Measurements from ENCODE around the gene PPL. TPM values are rescaled to one million over a fixed set of nuclear protein-coding genes. Genes with fewer than 3 reads are reported as not detected.

Gene PPL
- total RNA-seq, 2 donors from 2014 or later, result not detected

DNA sequence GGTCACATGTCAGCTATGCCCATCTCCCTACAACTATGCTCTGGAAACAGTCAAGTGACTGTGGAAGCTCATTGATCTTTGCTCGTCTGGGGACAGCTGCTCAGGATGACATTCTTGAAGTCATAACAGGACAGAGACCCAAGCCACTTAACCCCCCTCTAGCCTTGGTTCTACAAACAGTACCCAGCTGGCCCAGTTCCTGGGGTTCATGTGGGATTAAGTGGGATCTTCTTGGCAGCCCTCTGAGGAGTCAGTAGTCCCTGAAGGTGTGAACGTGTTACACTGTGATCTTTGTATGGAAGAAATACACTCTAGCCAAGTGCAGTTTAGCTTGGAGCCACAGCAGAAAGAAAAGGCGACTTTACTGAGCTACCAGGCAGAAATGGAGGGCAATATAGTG lies 63.9 kb downstream of the PPL start:
- peaks cover 17 to 26% of the 10 kb centered on the region in 2 donors for H3K36me3 Mint-ChIP-seq

DNA sequence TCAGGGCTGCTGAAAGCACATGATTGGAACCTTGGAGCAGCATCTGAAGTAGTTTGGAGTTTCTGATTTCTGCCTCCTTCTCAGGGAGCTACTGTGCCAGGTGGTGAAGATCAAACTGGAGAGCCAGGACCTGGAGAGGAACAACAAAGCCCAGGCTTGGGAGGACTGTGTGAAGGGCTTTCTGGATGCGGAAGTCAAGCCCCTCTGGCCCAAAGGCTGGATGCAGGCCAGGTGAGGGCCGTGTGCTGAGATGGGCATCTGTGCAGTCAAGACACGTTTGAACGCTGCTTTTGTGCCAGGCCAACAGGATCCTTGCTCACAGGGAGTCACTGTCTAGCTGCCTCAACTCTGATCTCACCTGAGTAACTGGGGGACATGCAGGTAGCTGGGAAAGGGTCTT lies 65.9 kb downstream of the PPL start:
- DNase-seq (ENCODE audit: low spot score in 2 of 2) (no peak), ATAC-seq (no peak)
- peak overlapping the region in 1 of 2 donors; percentile 65 for H3K27ac Mint-ChIP-seq
- no peaks in the 10 kb centered on the region for H3K9me3 Mint-ChIP-seq
- peaks cover 11 to 26% of the 10 kb centered on the region in 2 donors for H3K36me3 Mint-ChIP-seq

More for the DNA sequence above, 63.9 kb downstream of the PPL start:
- Mint-ChIP-seq H3K27ac (peak overlapping the region in 1 of 2 donors; percentile 17), H3K9me3 (no peaks in the 10 kb centered on the region)
- DNase-seq (ENCODE audit: low spot score in 2 of 2), result no peak
- no peak for ATAC-seq

DNA sequence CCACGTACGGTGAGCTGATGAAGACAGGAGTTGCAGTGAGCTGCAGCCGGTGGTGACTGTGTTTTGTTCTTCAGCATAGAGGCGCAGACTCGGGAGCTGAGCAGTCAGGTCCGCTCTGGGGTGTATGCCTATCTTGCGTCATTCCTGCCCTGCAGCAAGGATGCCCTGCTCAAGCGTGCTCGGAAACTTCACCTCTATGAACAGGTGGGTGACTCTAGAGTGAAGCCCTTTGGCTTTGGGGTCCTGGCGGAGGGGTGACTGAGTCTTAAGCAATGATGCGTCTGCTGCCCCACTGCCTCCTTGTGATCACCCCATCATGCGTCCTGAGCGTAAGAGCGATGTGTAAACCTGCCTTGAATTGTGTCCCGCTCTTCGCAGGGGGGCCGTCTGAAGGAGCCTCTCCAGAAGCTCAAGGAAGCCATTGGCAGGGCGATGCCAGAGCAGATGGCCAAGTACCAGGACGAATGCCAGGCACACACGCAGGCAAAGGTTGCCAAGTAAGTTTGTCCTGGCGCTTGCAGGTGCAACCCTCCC lies 66.7 kb downstream of the PPL start:
- DNase-seq (ENCODE audit: low spot score in 2 of 2) (no peak), ATAC-seq (no peak)
- H3K36me3 Mint-ChIP-seq, result peaks cover 11 to 22% of the 10 kb centered on the region in 2 donors
- no peaks in the 10 kb centered on the region for H3K9me3 Mint-ChIP-seq
- peak overlapping the region; percentile 65 to 77 for H3K27ac Mint-ChIP-seq

DNA sequence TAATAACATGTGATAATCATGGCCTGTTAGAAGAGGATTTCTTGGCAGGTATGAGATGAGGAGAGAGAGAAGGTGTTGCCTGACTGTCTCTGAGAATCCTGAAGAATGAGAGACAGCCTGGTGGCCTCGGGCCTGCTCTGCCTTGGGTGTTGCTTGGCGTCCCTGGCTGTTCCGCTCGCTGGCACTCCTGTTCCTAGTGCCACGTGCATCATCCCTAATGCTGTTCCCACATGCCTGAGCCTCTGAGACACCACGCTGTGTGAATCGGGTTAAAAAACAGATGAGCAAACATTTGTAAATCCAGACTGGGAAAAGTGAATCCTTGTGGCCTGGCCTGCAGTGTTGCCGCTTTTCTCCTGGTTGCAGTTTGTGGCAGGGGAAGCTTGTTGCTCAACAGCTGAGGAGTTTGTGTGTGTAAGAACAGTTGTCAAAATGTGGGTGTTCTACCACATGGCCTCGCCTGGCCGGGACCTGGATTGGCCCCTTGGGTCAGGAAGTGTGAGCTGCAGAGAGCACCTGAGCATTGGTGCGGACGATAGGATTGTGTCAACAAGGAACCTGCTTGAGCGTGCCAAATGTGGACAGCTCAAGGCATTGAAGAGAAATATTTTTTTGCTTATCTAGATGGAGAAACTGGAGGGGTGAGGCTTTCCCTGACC lies 67.7 kb downstream of the PPL start:
- Mint-ChIP-seq H3K27ac (no peak overlapping the region), H3K9me3 (no peaks in the 10 kb centered on the region), H3K36me3 (peaks cover 11 to 16% of the 10 kb centered on the region in 2 donors)
- DNase-seq (ENCODE audit: low spot score in 2 of 2) (no peak), ATAC-seq (no peak)

DNA sequence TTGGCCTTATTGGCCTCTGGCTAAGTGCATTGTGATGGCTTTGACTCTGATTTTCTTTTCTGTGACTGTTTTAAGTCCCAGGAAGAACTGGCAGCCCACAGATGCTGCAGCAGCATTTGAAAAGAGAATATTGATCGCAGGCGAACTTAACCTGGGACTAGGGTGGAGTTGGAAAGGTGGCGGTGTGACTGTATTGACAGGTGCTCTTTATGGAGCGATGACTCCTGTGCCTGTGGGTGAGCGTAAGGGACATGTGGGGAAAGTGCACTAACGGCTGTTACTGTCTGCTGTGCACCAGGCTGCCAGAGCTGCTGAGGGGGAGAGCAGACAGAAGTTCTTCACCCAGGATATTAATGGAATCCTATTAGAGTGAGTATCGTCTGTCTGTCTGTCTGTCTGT lies 68.4 kb downstream of the PPL start:
- Mint-ChIP-seq H3K27ac (peak overlapping the region in 1 of 2 donors; percentile 3), H3K36me3 (peaks cover 11 to 16% of the 10 kb centered on the region in 2 donors), H3K9me3 (no peaks in the 10 kb centered on the region)
- DNase-seq (ENCODE audit: low spot score in 2 of 2) (no peak), ATAC-seq (no peak)

DNA sequence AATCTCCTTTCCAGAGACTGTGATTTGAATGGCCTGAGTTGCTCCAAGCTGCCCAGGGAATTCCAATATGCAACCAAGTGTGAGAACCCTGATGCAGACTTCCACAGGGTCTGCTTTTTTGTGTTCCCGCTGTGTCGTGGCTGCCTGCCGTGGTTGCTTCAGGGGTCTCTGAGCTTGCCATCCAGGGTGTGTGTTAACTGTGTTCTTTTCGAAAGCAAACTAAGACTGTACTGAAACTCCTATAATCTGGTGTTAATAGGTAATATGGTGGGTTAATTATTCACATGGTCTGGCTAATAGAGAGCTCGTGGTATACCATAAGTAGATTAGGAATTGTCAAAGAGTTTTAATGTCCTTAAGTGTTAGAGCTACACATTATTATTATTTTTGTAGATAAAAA lies 68.9 kb downstream of the PPL start:
- H3K27ac Mint-ChIP-seq, result peak overlapping the region in 1 of 2 donors; percentile 3
- no peak for ATAC-seq

GRCh38 chr16:4866586-4866985 lies 70.4 kb downstream of the PPL start:
- peak overlapping the region; percentile 11 to 29 for H3K27ac Mint-ChIP-seq
- H3K36me3 Mint-ChIP-seq, result peaks cover 6 to 9% of the 10 kb centered on the region in 2 donors
- ATAC-seq, result no peak
- DNase-seq (ENCODE audit: low spot score in 2 of 2), result no peak
- no peaks in the 10 kb centered on the region for H3K9me3 Mint-ChIP-seq

More for the DNA sequence above, 68.9 kb downstream of the PPL start:
- Mint-ChIP-seq H3K9me3 (no peaks in the 10 kb centered on the region), H3K36me3 (peaks cover 8 to 13% of the 10 kb centered on the region in 2 donors)
- DNase-seq (ENCODE audit: low spot score in 2 of 2), result no peak

GRCh38 chr16:4865231-4865860 lies 71.6 kb downstream of the PPL start:
- Mint-ChIP-seq H3K36me3 (peaks cover 0 to 2% of the 10 kb centered on the region in 2 donors), H3K9me3 (no peaks in the 10 kb centered on the region), H3K27ac (no peak overlapping the region)
- DNase-seq (ENCODE audit: low spot score in 2 of 2) (no peak), ATAC-seq (no peak)

- Mint-ChIP-seq H3K27ac (no peak overlapping the region), H3K9me3 (no peaks in the 10 kb centered on the region), H3K36me3 (no peaks in the 10 kb centered on the region)
- no peak for DNase-seq (ENCODE audit: low spot score in 2 of 2)
- no peak for ATAC-seq
Observed at GRCh38 chr16:4864728-4865127, 72.2 kb downstream of the PPL start.

GRCh38 chr16:4862639-4863038 lies 74.3 kb downstream of the PPL start:
- no peak overlapping the region for H3K27ac Mint-ChIP-seq
- ATAC-seq, result no peak
- DNase-seq (ENCODE audit: low spot score in 2 of 2), result no peak

GRCh38 chr16:4860727-4861342 lies 76.1 kb downstream of the PPL start:
- peaks cover 0 to 13% of the 10 kb centered on the region in 2 donors for H3K36me3 Mint-ChIP-seq

More at GRCh38 chr16:4862639-4863038, 74.3 kb downstream of the PPL start:
- H3K36me3 Mint-ChIP-seq, result peaks cover 0 to 6% of the 10 kb centered on the region in 2 donors
- no peaks in the 10 kb centered on the region for H3K9me3 Mint-ChIP-seq

DNA sequence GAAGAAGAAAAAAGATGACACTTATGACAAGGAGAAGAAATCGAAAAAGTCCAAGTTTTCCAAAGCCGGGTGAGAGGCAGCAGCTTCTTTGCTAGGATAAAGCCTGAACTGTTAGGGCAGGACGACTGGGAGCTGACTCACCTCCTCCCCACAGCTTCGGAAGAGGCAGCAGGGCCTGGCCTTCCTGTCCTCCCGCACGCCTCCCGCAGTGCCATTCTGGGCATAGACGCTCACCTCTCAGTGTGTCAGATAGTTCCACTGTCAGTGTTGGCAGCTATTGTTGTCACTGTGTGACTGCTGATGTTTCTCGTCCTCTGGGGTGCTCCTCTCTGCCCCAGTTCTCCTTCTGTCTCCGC lies 77.1 kb downstream of the PPL start:
- ATAC-seq (no peak), DNase-seq (ENCODE audit: low spot score in 2 of 2) (no peak)
- Mint-ChIP-seq H3K27ac (no peak overlapping the region), H3K9me3 (no peaks in the 10 kb centered on the region), H3K36me3 (peaks cover 0 to 13% of the 10 kb centered on the region in 2 donors)

More at GRCh38 chr16:4860727-4861342, 76.1 kb downstream of the PPL start:
- ATAC-seq (no peak), DNase-seq (ENCODE audit: low spot score in 2 of 2) (no peak)
- Mint-ChIP-seq H3K9me3 (no peaks in the 10 kb centered on the region), H3K27ac (no peak overlapping the region)

GRCh38 chr16:4859190-4859899 lies 77.6 kb downstream of the PPL start:
- H3K36me3 Mint-ChIP-seq, result peaks cover 0 to 13% of the 10 kb centered on the region in 2 donors
- H3K9me3 Mint-ChIP-seq, result no peaks in the 10 kb centered on the region
- ATAC-seq, result no peak
- no peak for DNase-seq (ENCODE audit: low spot score in 2 of 2)
- peak overlapping the region in 1 of 2 donors; percentile 47 for H3K27ac Mint-ChIP-seq

DNA sequence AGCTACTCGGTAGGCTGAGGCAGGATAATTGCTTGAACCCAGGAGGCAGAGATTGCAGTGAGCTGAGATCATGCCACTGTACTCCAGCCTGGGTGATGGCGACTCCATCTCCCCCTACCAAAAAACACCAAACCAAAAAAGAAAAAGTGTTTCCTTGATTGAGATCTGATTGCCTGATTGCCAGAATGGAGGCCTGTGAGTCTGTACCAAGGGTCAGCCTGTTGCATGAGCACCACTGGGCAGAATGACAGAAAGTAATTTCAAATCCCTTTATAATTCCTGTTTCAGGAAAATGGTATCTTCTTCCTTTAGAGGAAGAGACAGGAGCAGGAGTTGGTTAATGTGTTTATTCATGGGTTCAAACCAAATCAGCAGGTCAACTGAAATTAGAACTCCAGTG lies 81.1 kb downstream of the PPL start:
- peaks cover 0 to 18% of the 10 kb centered on the region in 2 donors for H3K36me3 Mint-ChIP-seq

GRCh38 chr16:4855371-4855770 lies 81.6 kb downstream of the PPL start:
- no peaks in the 10 kb centered on the region for H3K9me3 Mint-ChIP-seq
- H3K36me3 Mint-ChIP-seq, result peaks cover 0 to 18% of the 10 kb centered on the region in 2 donors
- DNase-seq (ENCODE audit: low spot score in 2 of 2), result no peak
- H3K27ac Mint-ChIP-seq, result no peak overlapping the region
- no peak for ATAC-seq

More for the DNA sequence above, 81.1 kb downstream of the PPL start:
- DNase-seq (ENCODE audit: low spot score in 2 of 2) (no peak), ATAC-seq (no peak)
- Mint-ChIP-seq H3K27ac (no peak overlapping the region), H3K9me3 (no peaks in the 10 kb centered on the region)

- ATAC-seq (no peak), DNase-seq (ENCODE audit: low spot score in 2 of 2) (no peak)
- Mint-ChIP-seq H3K36me3 (peaks cover 6 to 16% of the 10 kb centered on the region in 2 donors), H3K27ac (no peak overlapping the region), H3K9me3 (no peaks in the 10 kb centered on the region)
Observed at GRCh38 chr16:4852221-4852872, 84.6 kb downstream of the PPL start.
